T-helper 2 cell treated with Interferon-gamma antibody and Interleukin-4, amounts not matched to agents 100 ng/mL and 5 ng/mL, for 36 hours (primary cell): ENCODE results near the gene SLC5A5. TPM values are rescaled to one million over a fixed set of nuclear protein-coding genes. Genes with fewer than 3 reads are reported as not detected.

Source experiments
- total RNA-seq: library from RNA; stranded (reverse); gene quantifications from 2 replicates; pipeline ENCODE4 v1.2.3, GENCODE V29; 2022

SLC5A5 gene
- total RNA-seq, 1 donor from 2014 or later = 0.84 TPM

Other genes with a start within 250 kb of the SLC5A5 start
- 0.02 and 0.07 TPM in 2 replicates for gene UNC13A, start 183.6 kb upstream of the SLC5A5 start, total RNA-seq
- gene MAP1S, start 152.5 kb upstream of the SLC5A5 start, total RNA-seq = 57.1 and 59.7 TPM in 2 replicates
- 84.7 and 85.4 TPM in 2 replicates for gene FCHO1, start 120.5 kb upstream of the SLC5A5 start, total RNA-seq
- gene B3GNT3, start 76.8 kb upstream of the SLC5A5 start, total RNA-seq = not detected in 2 replicates
- 4.1 and 5.7 TPM in 2 replicates for gene INSL3, start 50.4 kb upstream of the SLC5A5 start, total RNA-seq
- gene JAK3, start 24.0 kb upstream of the SLC5A5 start, total RNA-seq = 184 and 186 TPM in 2 replicates
- 2,256 and 2,269 TPM in 2 replicates for gene RPL18A, start 12.0 kb upstream of the SLC5A5 start, total RNA-seq
- gene CCDC124, start 61.1 kb downstream of the SLC5A5 start, total RNA-seq = 64.2 and 65.9 TPM in 2 replicates
- gene KCNN1, start 95.2 kb downstream of the SLC5A5 start, total RNA-seq = 0.05 TPM in 1 of 2 replicates, not detected in the other
- gene ARRDC2, start 136.2 kb downstream of the SLC5A5 start, total RNA-seq = 43.1 and 46.7 TPM in 2 replicates
- gene IL12RB1, start 215.0 kb downstream of the SLC5A5 start, total RNA-seq = 93.4 and 93.9 TPM in 2 replicates
- gene MAST3, start 225.8 kb downstream of the SLC5A5 start, total RNA-seq = 22.5 and 23.7 TPM in 2 replicates